GM18505 (cell line): ENCODE measurements around the gene SP5.

Experiments
- ATAC-seq: cut with Tn5 transposase; IDR thresholded peaks from one replicate; pipeline ENCODE4 v1.9.1; 2021; ENCODE audit not compliant: unreplicated experiment
- POLR2A ChIP-seq: IDR thresholded peaks from 4 replicates; pipeline ENCODE4 v1.6.1; 2011; ENCODE audit warnings: borderline replicate concordance; ENCODE audit not compliant: insufficient read depth, insufficient read length; ENCODE audit errors: extremely low read depth

SP5 gene

DNA sequence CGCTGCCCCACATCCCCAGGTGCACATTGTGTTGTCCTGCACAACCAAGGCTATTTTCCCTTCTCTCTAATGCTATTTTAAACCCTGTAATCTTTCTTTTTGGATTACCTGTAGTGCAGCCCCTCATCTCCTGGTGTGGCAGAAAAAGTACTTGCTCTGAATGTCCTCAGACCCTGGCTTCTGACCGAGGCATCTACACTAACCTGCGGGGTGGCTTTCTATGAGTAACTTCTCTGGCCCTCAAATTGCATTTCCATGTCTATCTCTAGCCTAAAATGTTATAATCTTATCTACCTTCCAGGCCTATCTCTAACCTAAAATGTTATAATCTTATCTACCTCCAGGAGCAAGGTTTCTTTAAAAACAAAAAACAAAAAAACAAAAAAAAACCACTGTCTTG, 18.2 kb upstream of the SP5 start:
- ATAC-seq, result no peak
- no peak for TF ChIP-seq POLR2A

- no peak for ATAC-seq
- no peak for TF ChIP-seq POLR2A
Measured at GRCh38 chr2:170701011-170701410, 14.1 kb upstream of the SP5 start.

DNA sequence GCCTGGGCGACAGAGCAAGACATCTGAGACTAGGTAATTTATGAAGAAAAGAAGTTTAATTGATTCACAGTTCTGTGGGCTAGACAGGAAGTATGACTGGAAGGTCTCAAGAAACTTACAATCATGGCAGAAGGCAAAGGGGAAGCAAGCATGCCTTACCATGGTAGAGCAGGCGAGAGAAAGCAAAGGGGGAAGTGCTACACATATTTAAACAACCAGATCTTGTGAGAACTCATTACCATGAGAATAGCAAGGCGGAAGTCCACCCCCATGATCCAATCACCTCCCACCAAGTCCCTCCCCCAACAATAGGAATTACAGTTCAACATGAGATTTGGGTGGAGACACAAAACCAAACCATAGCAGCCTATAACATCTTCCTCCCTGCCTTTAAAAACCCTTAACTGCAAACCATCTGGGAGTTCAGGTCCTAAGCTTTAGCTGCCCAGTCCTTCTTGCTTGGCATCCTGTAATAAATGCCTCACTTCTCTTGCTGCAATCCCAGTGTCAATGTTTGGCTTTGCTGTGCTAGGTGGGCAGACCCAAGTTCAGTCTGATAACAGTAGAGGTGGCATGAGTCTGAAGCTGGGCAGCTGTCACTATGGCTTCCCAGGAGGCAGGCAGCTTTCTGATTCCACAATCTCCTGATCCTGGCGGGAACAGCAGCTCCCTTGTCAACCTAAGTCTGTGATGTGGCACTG, 11.2 kb upstream of the SP5 start:
- TF ChIP-seq POLR2A, result no peak
- no peak for ATAC-seq

GRCh38 chr2:170707821-170708795, 7.0 kb upstream of the SP5 start:
- TF ChIP-seq POLR2A, result no peak
- no peak for ATAC-seq

DNA sequence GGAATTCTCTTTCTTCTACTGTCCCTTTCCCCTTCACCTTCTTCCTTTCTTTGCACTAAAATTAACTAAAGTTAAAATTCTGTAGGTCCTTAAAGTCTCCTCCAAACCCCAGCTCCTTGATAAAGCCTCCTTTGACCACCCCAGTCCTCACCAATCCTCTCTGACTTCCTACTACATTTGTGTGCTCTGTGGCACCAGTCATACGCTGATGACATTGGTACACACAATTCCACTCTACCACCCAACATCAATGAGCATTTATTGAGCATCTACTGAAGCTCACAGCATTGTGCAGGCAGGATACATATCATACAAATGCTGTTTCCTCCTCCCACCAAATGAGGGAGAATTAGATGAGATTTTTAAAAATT, 4.5 kb upstream of the SP5 start:
- ATAC-seq, result no peak
- no peak for TF ChIP-seq POLR2A

DNA sequence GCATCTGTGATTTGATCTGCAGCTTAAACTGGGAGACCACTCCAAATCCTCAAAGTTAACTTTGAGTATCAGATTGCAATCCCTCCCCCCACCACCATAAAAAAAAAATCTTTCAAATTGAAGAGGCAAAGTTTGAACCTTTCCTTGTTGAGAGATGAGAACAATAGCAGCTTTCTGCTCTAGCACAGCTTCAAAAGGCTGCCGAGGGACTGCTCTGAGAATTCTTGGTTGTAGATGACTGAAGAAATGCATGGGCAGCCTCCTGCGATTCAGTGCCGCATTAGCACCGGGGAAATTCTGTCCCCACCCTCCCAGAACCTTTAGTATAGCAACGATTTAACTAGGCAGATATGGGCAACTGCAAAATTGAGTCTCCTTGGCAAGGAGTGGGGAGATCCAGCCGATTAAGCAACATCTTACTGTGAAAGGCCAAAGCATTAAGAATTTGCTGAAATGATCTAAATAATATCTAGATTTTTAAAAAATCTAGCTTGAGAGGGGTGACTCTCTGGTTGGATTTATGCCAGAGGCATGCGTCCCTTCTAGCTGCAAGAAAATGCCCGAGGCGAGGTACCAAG, 3.9 kb upstream of the SP5 start:
- no peak for TF ChIP-seq POLR2A
- no peak for ATAC-seq

DNA sequence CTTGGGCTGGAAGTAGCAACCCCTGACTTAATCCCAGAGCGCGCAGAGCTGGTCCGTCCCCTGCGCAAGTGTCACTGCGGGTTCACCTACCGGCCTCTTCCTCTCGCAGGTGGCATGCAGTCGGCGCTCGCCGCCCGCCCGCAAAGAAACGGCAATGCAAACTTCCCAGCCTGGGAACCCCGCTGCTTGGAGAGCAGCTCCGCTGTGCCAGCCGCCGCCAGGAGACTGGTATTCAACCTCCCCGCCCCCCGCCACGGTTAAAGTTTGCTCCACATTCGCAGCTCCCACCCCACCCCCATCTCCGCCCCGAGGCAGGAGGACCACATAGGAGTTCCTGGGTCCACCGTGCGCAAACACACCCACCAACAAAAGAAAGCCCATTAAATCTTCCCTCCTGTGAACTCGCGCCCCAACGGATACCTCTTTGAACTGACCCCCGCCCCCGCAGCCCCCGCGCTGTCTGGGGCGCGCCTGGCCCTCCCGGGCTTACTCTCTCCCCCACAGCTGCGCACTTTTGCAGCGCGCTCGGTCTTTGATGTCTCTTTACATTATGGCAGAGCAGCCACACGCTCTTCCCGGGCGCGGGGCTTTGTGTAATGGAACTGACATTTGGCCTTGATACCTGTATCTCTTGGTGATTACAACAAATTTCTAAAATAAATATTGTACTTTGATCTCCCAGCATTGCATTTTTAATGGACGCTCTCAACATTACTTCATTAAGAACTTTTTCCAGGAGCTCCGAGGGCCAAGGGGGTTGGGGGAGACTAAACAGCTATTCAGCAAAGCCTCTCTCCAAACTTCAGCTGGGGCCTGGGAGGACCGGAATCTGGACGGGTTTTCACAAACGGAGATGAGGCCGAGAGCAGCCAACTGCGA, 3.1 kb upstream of the SP5 start:
- TF ChIP-seq POLR2A, result no peak
- no peak for ATAC-seq

GRCh38 chr2:170712653-170713542, 2.2 kb upstream of the SP5 start:
- ATAC-seq, result no peak
- no peak for TF ChIP-seq POLR2A

- ATAC-seq, result no peak
- TF ChIP-seq POLR2A, result no peak
Measured at GRCh38 chr2:170713543-170714380, 1.4 kb upstream of the SP5 start.

DNA sequence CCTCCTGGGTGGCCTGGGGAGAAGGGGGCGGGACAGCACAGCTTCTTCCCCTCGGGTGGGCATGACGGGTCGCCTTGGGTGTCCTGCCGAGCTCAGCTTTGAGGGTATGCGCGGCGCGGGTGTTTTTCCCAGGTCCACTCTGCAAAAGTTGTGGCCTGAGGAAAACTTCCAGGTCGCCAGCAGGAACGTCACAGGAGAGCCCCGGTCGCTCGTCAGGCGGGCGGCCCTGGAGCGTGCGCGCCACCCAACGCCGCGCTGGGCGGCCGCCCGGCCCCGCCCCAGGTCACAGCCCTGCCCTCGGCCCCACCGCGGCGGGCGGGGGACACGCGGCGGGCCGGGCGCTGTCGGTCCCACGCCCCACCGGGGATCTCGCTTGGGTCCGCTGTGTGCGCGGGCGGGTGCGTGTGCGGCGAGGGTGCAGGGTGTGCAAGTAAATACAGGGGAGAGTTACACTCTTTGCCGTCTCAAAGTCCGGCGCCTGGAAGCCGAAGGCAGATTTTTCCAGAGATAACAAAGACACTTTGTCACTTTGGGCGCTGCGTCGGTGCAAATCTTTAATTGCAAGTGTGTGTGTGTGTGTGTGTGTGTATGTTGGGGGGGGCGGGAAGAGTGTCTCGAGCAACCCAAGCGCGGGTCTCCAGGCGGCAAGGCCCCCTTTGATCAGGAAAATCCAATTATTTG, 616 bp upstream of the SP5 start:
- ATAC-seq, result no peak
- no peak for TF ChIP-seq POLR2A

DNA sequence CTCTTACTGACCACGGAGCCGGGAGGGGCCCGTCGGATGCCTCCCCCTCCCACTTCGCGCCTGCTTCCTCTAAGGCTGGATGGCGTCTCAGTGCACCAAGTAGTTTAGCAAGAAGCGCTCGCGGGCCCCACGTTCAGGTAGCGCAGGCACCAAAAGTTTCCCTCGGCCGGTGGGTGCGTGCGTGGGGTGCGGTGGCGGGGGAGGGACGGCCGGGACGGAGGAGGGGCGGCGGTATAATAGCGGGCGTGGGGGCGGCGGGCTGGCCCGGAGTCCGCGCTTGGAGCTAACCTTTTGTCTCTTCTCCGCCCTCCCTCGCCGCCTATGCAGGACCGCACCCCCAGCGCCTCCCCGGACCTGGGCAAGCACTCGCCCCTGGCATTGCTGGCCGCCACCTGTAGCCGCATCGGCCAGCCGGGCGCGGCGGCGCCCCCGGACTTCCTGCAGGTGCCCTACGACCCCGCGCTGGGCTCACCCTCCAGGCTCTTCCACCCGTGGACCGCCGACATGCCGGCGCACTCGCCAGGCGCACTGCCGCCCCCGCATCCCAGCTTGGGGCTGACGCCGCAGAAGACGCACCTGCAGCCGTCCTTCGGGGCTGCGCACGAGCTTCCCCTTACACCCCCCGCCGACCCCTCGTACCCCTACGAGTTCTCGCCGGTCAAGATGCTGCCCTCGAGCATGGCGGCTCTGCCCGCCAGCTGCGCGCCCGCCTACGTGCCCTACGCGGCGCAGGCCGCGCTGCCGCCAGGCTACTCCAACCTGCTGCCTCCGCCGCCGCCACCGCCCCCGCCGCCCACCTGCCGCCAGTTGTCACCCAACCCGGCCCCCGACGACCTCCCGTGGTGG, 1.0 kb downstream of the SP5 start:
- ATAC-seq, result no peak
- no peak for TF ChIP-seq POLR2A
